ENCODE measurements around the gene SMU1.

The SMU1 gene

GRCh38 chr9:33044162-33044673 is 32.3 kb downstream of the SMU1 start:
- DNase-seq = peak; percentile 42 to 48

GRCh38 chr9:33043671-33044070 is 32.8 kb downstream of the SMU1 start:
- DNase-seq = no peak

- no peak for DNase-seq
These were observed 34.0 kb downstream of the SMU1 start for GRCh38 chr9:33042473-33042872.

GRCh38 chr9:33041432-33042188 is 34.9 kb downstream of the SMU1 start:
- no peak for DNase-seq

GRCh38 chr9:33040792-33041431 is 35.6 kb downstream of the SMU1 start:
- no peak for DNase-seq

- DNase-seq = no peak
These were observed 43.6 kb downstream of the SMU1 start for GRCh38 chr9:33032865-33033264.

GRCh38 chr9:33032292-33032691 is 44.2 kb downstream of the SMU1 start:
- DNase-seq = no peak

GRCh38 chr9:33030285-33030684 is 46.2 kb downstream of the SMU1 start:
- no peak for DNase-seq

- DNase-seq = no peak
These were observed 47.2 kb downstream of the SMU1 start for GRCh38 chr9:33029231-33029786.

GRCh38 chr9:33025572-33026342 is 50.7 kb downstream of the SMU1 start:
- DNase-seq = peak; percentile 78 to 81

- peak; percentile 95 for DNase-seq
These were observed 51.4 kb downstream of the SMU1 start, which contains the start of gene DNAJA1 for GRCh38 chr9:33024966-33025571. TSS of gene DNAJA1 (plus strand) at chr9:33025273. CDS start at chr9:33026485, 1,212 bp downstream.

- DNase-seq = peak in 1 of 2 donors; percentile 8
These were observed 52.1 kb downstream of the SMU1 start for GRCh38 chr9:33024126-33024965.

GRCh38 chr9:33023661-33024060 is 52.8 kb downstream of the SMU1 start:
- DNase-seq = no peak

- no peak for DNase-seq
These were observed 53.7 kb downstream of the SMU1 start for GRCh38 chr9:33022755-33023154.

- DNase-seq = no peak
These were observed 54.2 kb downstream of the SMU1 start for GRCh38 chr9:33022303-33022702.

- DNase-seq = no peak
These were observed 56.7 kb downstream of the SMU1 start for GRCh38 chr9:33019797-33020196.

GRCh38 chr9:33017283-33018041 is 59.0 kb downstream of the SMU1 start:
- no peak for DNase-seq

GRCh38 chr9:33014665-33015014 is 61.8 kb downstream of the SMU1 start:
- no peak for DNase-seq

GRCh38 chr9:33013962-33014664 is 62.4 kb downstream of the SMU1 start:
- no peak for DNase-seq

- DNase-seq = no peak
These were observed 64.0 kb downstream of the SMU1 start for GRCh38 chr9:33012328-33013069.
